Fibroblast of pulmonary artery (primary cell): ENCODE measurements around the gene S100G.

Source experiments
- DNase-seq: peaks from one replicate; pipeline ENCODE4 v3.0.0-alpha.2; 2010; ENCODE audit warnings: low read depth
- H3K4me3 ChIP-seq: replicated peaks from 2 replicates; pipeline ENCODE4 v1.5.1; 2011; ENCODE audit warnings: low read depth, mild to moderate bottlenecking, control low read depth, low read length, moderate library complexity
- CTCF ChIP-seq: IDR thresholded peaks from 2 replicates; pipeline ENCODE4 v1.5.1; 2011; ENCODE audit warnings: mild to moderate bottlenecking, control low read depth, low read length, inconsistent platforms; ENCODE audit errors: missing control alignments

S100G gene

GRCh38 chrX:16646366-16647138, 3.4 kb upstream of the S100G start:
- no peak overlapping the region for H3K4me3 ChIP-seq
- no peak for DNase-seq
- no peak for TF ChIP-seq CTCF

- no peak for TF ChIP-seq CTCF
- no peak overlapping the region for H3K4me3 ChIP-seq
- no peak for DNase-seq
Observed at GRCh38 chrX:16651391-16652024, 1.6 kb downstream of the S100G start.

- no peak for TF ChIP-seq CTCF
- no peak overlapping the region for H3K4me3 ChIP-seq
- DNase-seq = no peak
Observed at GRCh38 chrX:16653424-16653823, 3.5 kb downstream of the S100G start.

- no peak for DNase-seq
- no peak for TF ChIP-seq CTCF
- H3K4me3 ChIP-seq = no peak overlapping the region
Observed at GRCh38 chrX:16654093-16654492, 4.1 kb downstream of the S100G start.

- no peak for TF ChIP-seq CTCF
- DNase-seq = peak; percentile 60
- H3K4me3 ChIP-seq = no peak overlapping the region
Observed at GRCh38 chrX:16658284-16658683, 8.3 kb downstream of the S100G start.

- no peak for DNase-seq
- H3K4me3 ChIP-seq = no peak overlapping the region
- TF ChIP-seq CTCF = no peak
Observed at GRCh38 chrX:16659321-16659720, 9.4 kb downstream of the S100G start.

- no peak for TF ChIP-seq CTCF
- no peak for DNase-seq
- H3K4me3 ChIP-seq = no peak overlapping the region
Observed at GRCh38 chrX:16661495-16661894, 11.5 kb downstream of the S100G start.
